Hepatocyte (in vitro differentiated cells): Measurements from ENCODE around the gene SEMA4A. TPM values are rescaled to one million over a fixed set of nuclear protein-coding genes. Genes with fewer than 3 reads are reported as not detected.

Experiments used
- DNase-seq: peaks from one replicate; pipeline ENCODE4 v3.0.0-alpha.2; 2016; ENCODE audit warnings: low spot score
- H2AFZ ChIP-seq: fragments of 200-600 bp; sonication (generic); 2 replicates; pipeline ENCODE4 v1.6.0; 2016; ENCODE audit warnings: antibody characterized with exemption, mild to moderate bottlenecking
- H3K27ac ChIP-seq: fragments of 200-600 bp; sonication (generic); 2 replicates; pipeline ENCODE4 v1.5.1; 2016; ENCODE audit warnings: mild to moderate bottlenecking
- H3K27me3 ChIP-seq: fragments of 200-600 bp; sonication (generic); 2 replicates; pipeline ENCODE4 v1.6.1; 2016
- H3K36me3 ChIP-seq: fragments of 200-600 bp; sonication (generic); replicated peaks from 2 replicates; pipeline ENCODE4 v1.5.1; 2016; ENCODE audit warnings: low read depth; ENCODE audit not compliant: insufficient read depth
- H3K4me1 ChIP-seq: fragments of 200-600 bp; sonication (generic); 2 replicates; pipeline ENCODE4 v1.5.1; 2016; ENCODE audit warnings: mild to moderate bottlenecking, moderate library complexity; ENCODE audit not compliant: insufficient read depth
- H3K4me2 ChIP-seq: fragments of 200-600 bp; sonication (generic); 2 replicates; pipeline ENCODE4 v1.6.0; 2016
- H3K4me3 ChIP-seq: fragments of 200-600 bp; sonication (generic); 2 replicates; pipeline ENCODE4 v1.5.1; 2016; ENCODE audit warnings: mild to moderate bottlenecking
- H3K79me2 ChIP-seq: fragments of 200-600 bp; sonication (generic); 2 replicates; pipeline ENCODE4 v1.6.0; 2017; ENCODE audit warnings: mild to moderate bottlenecking
- H3K9me2 ChIP-seq: fragments of 200-600 bp; sonication (generic); replicated peaks from 2 replicates; pipeline ENCODE4 v1.6.0; 2017; ENCODE audit warnings: mild to moderate bottlenecking; ENCODE audit not compliant: insufficient read depth
- H3K9me3 ChIP-seq: fragments of 200-600 bp; sonication (generic); 2 replicates; pipeline ENCODE4 v1.5.1; 2016; ENCODE audit warnings: low read depth, mild to moderate bottlenecking
- H4K20me1 ChIP-seq: fragments of 200-600 bp; sonication (generic); 2 replicates; pipeline ENCODE4 v1.6.0; 2016; ENCODE audit warnings: mild to moderate bottlenecking; ENCODE audit not compliant: insufficient read depth, poor library complexity, severe bottlenecking
- EZH2 ChIP-seq: fragments of 200-600 bp; sonication (generic); IDR thresholded peaks from 2 replicates; pipeline ENCODE4 v1.6.1; 2016; ENCODE audit warnings: antibody characterized with exemption, mild to moderate bottlenecking, borderline replicate concordance
- EZH2phosphoT487 ChIP-seq: fragments of 200-600 bp; sonication (generic); IDR thresholded peaks from one replicate; pipeline ENCODE4 v1.6.1; 2018; ENCODE audit warnings: antibody characterized with exemption, mild to moderate bottlenecking, low read depth, moderate library complexity; ENCODE audit not compliant: unreplicated experiment, severe bottlenecking
- WGBS: methylation state at CpG from one replicate; pipeline ENCODE4 v1.1.6; 2016; ENCODE audit warnings: low lambda C conversion rate; ENCODE audit errors: missing lambda C conversion rate; 5-methylcytosine and 5-hydroxymethylcytosine counted together
- polyA plus RNA-seq: library from polyadenylated mRNA; unstranded; fragments of >200 nt; fragmentation: Nextera tagmentation; extraction: Ambion mirVana; gene quantifications from 2 replicates; pipeline ENCODE4 v1.2.1, GENCODE V29; 2016
- total RNA-seq: library from RNA; depleted of rRNA; stranded (reverse); fragments of >200 nt; gene quantifications from 2 replicates; pipeline ENCODE4 v1.2.3, GENCODE V29; 2014
- TF ChIP-seq, protein P1 (sequence below): fragments of 200-600 bp; sonication (generic); IDR thresholded peaks from 2 replicates; pipeline ENCODE4 v1.5.1; 2016; ENCODE audit warnings: antibody characterized with exemption, mild to moderate bottlenecking; ENCODE audit not compliant: poor library complexity

SEMA4A gene
- total and polyA plus RNA-seq, 2 experiments from 2014 or later = 1.3 to 2.1 TPM

DNA sequence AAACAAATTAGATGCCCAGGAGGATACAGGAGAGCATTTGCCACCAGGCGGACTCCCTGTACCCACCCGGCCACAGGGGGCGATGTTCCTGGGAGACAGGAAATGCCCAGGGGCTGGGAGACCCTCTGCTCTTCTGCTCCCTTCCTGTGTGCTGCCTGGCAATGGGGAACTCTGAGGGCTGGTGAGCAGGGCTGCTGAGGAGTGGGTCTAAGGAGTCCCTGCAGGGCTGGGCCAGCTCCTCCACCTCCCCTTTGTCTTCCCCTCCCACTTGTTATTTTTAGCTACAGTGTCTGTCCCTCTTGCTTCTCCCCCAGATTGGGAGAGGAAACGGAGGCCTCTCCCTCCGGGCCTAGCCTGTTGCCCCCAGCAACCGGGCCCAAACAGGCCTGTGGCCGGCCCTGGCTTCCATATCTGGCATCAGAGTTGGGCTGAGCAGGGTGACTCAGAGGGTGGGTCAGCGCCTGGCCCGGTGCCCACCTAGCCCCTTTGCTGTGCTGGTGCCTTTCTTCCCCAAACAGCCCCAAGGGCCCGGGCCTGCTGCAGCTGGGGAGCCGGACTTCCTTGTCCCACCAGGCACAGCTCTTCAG, 27.2 kb upstream of the SEMA4A start:
- 51% methylated on average over 11 of the region's 11 CpGs for WGBS
- DNase-seq = peak; percentile 85
- H3K9me3 ChIP-seq = no peaks in the 10 kb centered on the region
- peaks cover 76% of the 10 kb centered on the region for H3K79me2 ChIP-seq
- H3K4me1 ChIP-seq = peaks cover 89% of the 10 kb centered on the region
- TF ChIP-seq, protein P1, sequence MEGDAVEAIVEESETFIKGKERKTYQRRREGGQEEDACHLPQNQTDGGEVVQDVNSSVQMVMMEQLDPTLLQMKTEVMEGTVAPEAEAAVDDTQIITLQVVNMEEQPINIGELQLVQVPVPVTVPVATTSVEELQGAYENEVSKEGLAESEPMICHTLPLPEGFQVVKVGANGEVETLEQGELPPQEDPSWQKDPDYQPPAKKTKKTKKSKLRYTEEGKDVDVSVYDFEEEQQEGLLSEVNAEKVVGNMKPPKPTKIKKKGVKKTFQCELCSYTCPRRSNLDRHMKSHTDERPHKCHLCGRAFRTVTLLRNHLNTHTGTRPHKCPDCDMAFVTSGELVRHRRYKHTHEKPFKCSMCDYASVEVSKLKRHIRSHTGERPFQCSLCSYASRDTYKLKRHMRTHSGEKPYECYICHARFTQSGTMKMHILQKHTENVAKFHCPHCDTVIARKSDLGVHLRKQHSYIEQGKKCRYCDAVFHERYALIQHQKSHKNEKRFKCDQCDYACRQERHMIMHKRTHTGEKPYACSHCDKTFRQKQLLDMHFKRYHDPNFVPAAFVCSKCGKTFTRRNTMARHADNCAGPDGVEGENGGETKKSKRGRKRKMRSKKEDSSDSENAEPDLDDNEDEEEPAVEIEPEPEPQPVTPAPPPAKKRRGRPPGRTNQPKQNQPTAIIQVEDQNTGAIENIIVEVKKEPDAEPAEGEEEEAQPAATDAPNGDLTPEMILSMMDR = peak; percentile 44
- no peak for TF ChIP-seq EZH2phosphoT487
- TF ChIP-seq EZH2 = no peak
- H3K36me3 ChIP-seq = no peaks in the 10 kb centered on the region
- H3K27me3 ChIP-seq = no peaks in the 10 kb centered on the region
- H2AFZ ChIP-seq = no peak overlapping the region
- H3K4me2 ChIP-seq = peak overlapping the region; percentile 59
- peaks cover 5% of the 10 kb centered on the region for H4K20me1 ChIP-seq
- H3K4me3 ChIP-seq = no peak overlapping the region
- no peaks in the 10 kb centered on the region for H3K9me2 ChIP-seq
- H3K27ac ChIP-seq = peak overlapping the region; percentile 98

- Histone ChIP-seq H4K20me1 (no peaks in the 10 kb centered on the region), H3K79me2 (peaks cover 76% of the 10 kb centered on the region), H3K27ac (peak overlapping the region; percentile 98), H2AFZ (no peak overlapping the region), H3K27me3 (no peaks in the 10 kb centered on the region), H3K9me3 (no peaks in the 10 kb centered on the region), H3K4me3 (no peak overlapping the region), H3K36me3 (no peaks in the 10 kb centered on the region), H3K4me2 (peak overlapping the region; percentile 59), H3K4me1 (peaks cover 81% of the 10 kb centered on the region), H3K9me2 (no peaks in the 10 kb centered on the region)
- TF ChIP-seq, protein P1 = no peak
- TF ChIP-seq EZH2phosphoT487 (no peak), EZH2 (no peak)
- peak; percentile 65 for DNase-seq
- 66% methylated on average over 15 of the region's 15 CpGs for WGBS
Measured at GRCh38 chr1:156126630-156127534, 26.5 kb upstream of the SEMA4A start.

DNA sequence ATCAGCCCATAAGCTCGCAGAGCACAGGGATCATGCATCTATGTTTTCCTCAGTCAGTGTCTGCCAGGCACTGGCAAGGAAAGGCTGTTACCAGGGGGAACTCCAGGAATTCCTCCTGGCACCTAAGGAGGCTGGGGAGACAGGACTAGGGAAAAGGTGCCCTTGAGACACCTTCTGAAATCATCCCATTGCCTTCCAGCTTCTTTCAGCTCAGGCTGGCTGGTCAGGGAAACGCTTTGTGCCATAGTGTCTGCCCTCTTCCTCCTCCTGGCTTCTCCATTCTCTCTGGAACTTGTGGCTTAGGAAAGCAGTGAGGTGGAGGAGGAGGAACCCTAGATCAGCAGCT, 25.1 kb upstream of the SEMA4A start:
- TF ChIP-seq, protein P1 = no peak
- TF ChIP-seq EZH2phosphoT487 = no peak
- H4K20me1 ChIP-seq = no peaks in the 10 kb centered on the region
- no peak overlapping the region for H3K4me3 ChIP-seq
- no peaks in the 10 kb centered on the region for H3K27me3 ChIP-seq
- H3K27ac ChIP-seq = peak overlapping the region; percentile 98
- peak overlapping the region; percentile 65 for H3K4me2 ChIP-seq
- DNase-seq = no peak
- no peak overlapping the region for H2AFZ ChIP-seq
- WGBS = 76% methylated on average over 2 of the region's 2 CpGs
- H3K4me1 ChIP-seq = peaks cover 67% of the 10 kb centered on the region
- H3K9me2 ChIP-seq = no peaks in the 10 kb centered on the region
- no peaks in the 10 kb centered on the region for H3K9me3 ChIP-seq
- H3K36me3 ChIP-seq = no peaks in the 10 kb centered on the region
- peaks cover 72% of the 10 kb centered on the region for H3K79me2 ChIP-seq
